Kidney epithelial cell (primary cell): ENCODE data around the gene DLG2. TPM values are rescaled to one million over a fixed set of nuclear protein-coding genes. Genes with fewer than 3 reads are reported as not detected.

Experiments used
- DNase-seq: peaks from one replicate; pipeline ENCODE4 v3.0.0-alpha.2; 2010; ENCODE audit warnings: low read depth
- H3K27me3 ChIP-seq: 2 replicates; pipeline ENCODE4 v1.6.0; 2011; ENCODE audit warnings: low read length; ENCODE audit not compliant: control insufficient read depth, insufficient read depth
- H3K36me3 ChIP-seq: 2 replicates; pipeline ENCODE4 v1.5.1; 2011; ENCODE audit warnings: low read length; ENCODE audit not compliant: control insufficient read depth, insufficient read depth
- H3K4me3 ChIP-seq: 2 replicates; pipeline ENCODE4 v1.5.1; 2011; ENCODE audit warnings: low read depth, mild to moderate bottlenecking, control low read depth, low read length
- CTCF ChIP-seq: IDR thresholded peaks from 2 replicates; pipeline ENCODE4 v1.5.1; 2011; ENCODE audit warnings: mild to moderate bottlenecking, moderate library complexity, low read length, control low read depth, inconsistent platforms; ENCODE audit not compliant: insufficient read depth, poor library complexity, severe bottlenecking
- total RNA-seq: library from RNA; depleted of rRNA; stranded (reverse); fragments of >200 nt; gene quantifications from 2 replicates; pipeline ENCODE4 v1.2.3, GENCODE V29; 2015

Gene DLG2
- total RNA-seq, 1 donor from 2014 or later: 0.75 TPM

GRCh38 chr11:83723999-83724398 lies 1903.1 kb downstream of the DLG2 start:
- no peaks in the 10 kb centered on the region for H3K36me3 ChIP-seq
- H3K27me3 ChIP-seq: no peaks in the 10 kb centered on the region
- DNase-seq: no peak
- peak overlapping the region; percentile 2 for H3K4me3 ChIP-seq
- TF ChIP-seq CTCF: peak; percentile 61

- TF ChIP-seq CTCF: no peak
- Histone ChIP-seq H3K36me3 (no peaks in the 10 kb centered on the region), H3K4me3 (no peak overlapping the region), H3K27me3 (no peaks in the 10 kb centered on the region)
- DNase-seq: no peak
Measured at GRCh38 chr11:83722392-83723119, 1904.6 kb downstream of the DLG2 start.

GRCh38 chr11:83721263-83721662 lies 1905.9 kb downstream of the DLG2 start:
- Histone ChIP-seq H3K36me3 (no peaks in the 10 kb centered on the region), H3K27me3 (no peaks in the 10 kb centered on the region), H3K4me3 (no peak overlapping the region)
- no peak for TF ChIP-seq CTCF
- DNase-seq: peak; percentile 31

- DNase-seq: no peak
- Histone ChIP-seq H3K4me3 (no peak overlapping the region), H3K36me3 (no peaks in the 10 kb centered on the region), H3K27me3 (no peaks in the 10 kb centered on the region)
- no peak for TF ChIP-seq CTCF
Measured at GRCh38 chr11:83720675-83721074, 1906.5 kb downstream of the DLG2 start.

GRCh38 chr11:83717537-83717936 lies 1909.6 kb downstream of the DLG2 start:
- Histone ChIP-seq H3K27me3 (no peaks in the 10 kb centered on the region), H3K36me3 (no peaks in the 10 kb centered on the region), H3K4me3 (no peak overlapping the region)
- no peak for DNase-seq
- TF ChIP-seq CTCF: no peak
